ENCODE data around the gene PDE9A.

The PDE9A gene

DNA sequence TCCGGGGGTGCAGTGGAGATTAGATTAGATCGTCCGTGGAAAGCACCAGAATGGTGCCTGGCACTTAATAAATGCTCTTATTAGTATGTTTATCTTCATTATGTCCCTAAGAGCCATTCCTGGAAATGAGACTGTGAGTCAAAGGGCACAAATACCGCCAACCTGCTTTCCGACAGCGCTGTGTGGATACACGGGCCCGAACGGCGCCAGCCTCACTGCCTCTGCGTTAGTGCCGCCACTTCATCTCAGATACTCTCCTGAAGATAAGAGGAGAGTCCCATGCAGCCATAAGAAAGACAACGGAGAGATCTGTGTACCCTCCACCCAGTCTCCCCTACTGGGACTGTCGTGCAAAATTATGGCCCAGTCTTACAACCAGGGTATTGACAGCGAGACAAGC lies 22.0 kb downstream of the PDE9A start:
- no peak for DNase-seq (ENCODE audit: low read depth in 1 of 2, low spot score in 1 of 2)
- no peak overlapping the region for H3K4me3 ChIP-seq (replicated peaks; ENCODE audit: insufficient read depth, low read length)
- H3K27me3 ChIP-seq (ENCODE audit: insufficient read depth, poor library complexity, severe bottlenecking): peaks cover 21% of the 10 kb centered on the region
- H3K27ac ChIP-seq (replicated peaks): no peak overlapping the region
- TF ChIP-seq POLR2AphosphoS5 (IDR thresholded peaks at IDR 0.05; ENCODE audit: low read depth) (no peak), SPI1 (IDR thresholded peaks at IDR 0.05; ENCODE audit: borderline replicate concordance, low read depth) (no peak), GABPA (IDR thresholded peaks at IDR 0.05; ENCODE audit: low read depth) (no peak)
- TF ChIP-seq, protein P1, sequence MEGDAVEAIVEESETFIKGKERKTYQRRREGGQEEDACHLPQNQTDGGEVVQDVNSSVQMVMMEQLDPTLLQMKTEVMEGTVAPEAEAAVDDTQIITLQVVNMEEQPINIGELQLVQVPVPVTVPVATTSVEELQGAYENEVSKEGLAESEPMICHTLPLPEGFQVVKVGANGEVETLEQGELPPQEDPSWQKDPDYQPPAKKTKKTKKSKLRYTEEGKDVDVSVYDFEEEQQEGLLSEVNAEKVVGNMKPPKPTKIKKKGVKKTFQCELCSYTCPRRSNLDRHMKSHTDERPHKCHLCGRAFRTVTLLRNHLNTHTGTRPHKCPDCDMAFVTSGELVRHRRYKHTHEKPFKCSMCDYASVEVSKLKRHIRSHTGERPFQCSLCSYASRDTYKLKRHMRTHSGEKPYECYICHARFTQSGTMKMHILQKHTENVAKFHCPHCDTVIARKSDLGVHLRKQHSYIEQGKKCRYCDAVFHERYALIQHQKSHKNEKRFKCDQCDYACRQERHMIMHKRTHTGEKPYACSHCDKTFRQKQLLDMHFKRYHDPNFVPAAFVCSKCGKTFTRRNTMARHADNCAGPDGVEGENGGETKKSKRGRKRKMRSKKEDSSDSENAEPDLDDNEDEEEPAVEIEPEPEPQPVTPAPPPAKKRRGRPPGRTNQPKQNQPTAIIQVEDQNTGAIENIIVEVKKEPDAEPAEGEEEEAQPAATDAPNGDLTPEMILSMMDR (IDR thresholded peaks at IDR 0.05; ENCODE audit: insufficient read depth, low read length): no peak
- TF ChIP-seq, protein P2, sequence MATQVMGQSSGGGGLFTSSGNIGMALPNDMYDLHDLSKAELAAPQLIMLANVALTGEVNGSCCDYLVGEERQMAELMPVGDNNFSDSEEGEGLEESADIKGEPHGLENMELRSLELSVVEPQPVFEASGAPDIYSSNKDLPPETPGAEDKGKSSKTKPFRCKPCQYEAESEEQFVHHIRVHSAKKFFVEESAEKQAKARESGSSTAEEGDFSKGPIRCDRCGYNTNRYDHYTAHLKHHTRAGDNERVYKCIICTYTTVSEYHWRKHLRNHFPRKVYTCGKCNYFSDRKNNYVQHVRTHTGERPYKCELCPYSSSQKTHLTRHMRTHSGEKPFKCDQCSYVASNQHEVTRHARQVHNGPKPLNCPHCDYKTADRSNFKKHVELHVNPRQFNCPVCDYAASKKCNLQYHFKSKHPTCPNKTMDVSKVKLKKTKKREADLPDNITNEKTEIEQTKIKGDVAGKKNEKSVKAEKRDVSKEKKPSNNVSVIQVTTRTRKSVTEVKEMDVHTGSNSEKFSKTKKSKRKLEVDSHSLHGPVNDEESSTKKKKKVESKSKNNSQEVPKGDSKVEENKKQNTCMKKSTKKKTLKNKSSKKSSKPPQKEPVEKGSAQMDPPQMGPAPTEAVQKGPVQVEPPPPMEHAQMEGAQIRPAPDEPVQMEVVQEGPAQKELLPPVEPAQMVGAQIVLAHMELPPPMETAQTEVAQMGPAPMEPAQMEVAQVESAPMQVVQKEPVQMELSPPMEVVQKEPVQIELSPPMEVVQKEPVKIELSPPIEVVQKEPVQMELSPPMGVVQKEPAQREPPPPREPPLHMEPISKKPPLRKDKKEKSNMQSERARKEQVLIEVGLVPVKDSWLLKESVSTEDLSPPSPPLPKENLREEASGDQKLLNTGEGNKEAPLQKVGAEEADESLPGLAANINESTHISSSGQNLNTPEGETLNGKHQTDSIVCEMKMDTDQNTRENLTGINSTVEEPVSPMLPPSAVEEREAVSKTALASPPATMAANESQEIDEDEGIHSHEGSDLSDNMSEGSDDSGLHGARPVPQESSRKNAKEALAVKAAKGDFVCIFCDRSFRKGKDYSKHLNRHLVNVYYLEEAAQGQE (IDR thresholded peaks at IDR 0.05; ENCODE audit: insufficient replicate concordance, low read depth): no peak

DNA sequence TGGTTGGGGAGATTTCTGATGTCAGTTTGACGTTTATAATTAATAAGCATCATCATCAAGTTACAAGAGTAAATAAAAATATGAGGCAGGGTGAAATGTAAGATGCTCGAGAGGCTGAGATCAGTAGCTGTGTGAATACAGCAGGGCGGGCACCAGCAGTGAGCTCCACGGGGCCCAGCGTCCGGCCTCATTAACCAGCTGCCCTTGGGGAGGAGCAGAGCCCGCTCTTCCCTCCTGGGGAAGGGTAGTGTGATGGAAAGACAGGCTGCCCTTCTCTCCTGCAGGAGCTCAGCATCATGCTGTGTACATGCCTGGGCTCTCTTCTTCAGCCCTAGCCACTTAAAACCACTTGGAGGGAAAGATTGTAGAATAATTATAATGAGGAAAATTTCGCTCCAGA lies 23.4 kb downstream of the PDE9A start:
- Histone ChIP-seq H3K27me3 (ENCODE audit: insufficient read depth, poor library complexity, severe bottlenecking) (peaks cover 20% of the 10 kb centered on the region), H3K4me3 (replicated peaks; ENCODE audit: insufficient read depth, low read length) (no peak overlapping the region), H3K27ac (replicated peaks) (no peak overlapping the region)
- no peak for TF ChIP-seq SPI1 (IDR thresholded peaks at IDR 0.05; ENCODE audit: borderline replicate concordance, low read depth)
- no peak for TF ChIP-seq POLR2AphosphoS5 (IDR thresholded peaks at IDR 0.05; ENCODE audit: low read depth)
- TF ChIP-seq GABPA (IDR thresholded peaks at IDR 0.05; ENCODE audit: low read depth): no peak
- TF ChIP-seq, protein P1 (IDR thresholded peaks at IDR 0.05; ENCODE audit: insufficient read depth, low read length): no peak
- TF ChIP-seq, protein P2 (IDR thresholded peaks at IDR 0.05; ENCODE audit: insufficient replicate concordance, low read depth): no peak
- no peak for DNase-seq (ENCODE audit: low read depth in 1 of 2, low spot score in 1 of 2)

DNA sequence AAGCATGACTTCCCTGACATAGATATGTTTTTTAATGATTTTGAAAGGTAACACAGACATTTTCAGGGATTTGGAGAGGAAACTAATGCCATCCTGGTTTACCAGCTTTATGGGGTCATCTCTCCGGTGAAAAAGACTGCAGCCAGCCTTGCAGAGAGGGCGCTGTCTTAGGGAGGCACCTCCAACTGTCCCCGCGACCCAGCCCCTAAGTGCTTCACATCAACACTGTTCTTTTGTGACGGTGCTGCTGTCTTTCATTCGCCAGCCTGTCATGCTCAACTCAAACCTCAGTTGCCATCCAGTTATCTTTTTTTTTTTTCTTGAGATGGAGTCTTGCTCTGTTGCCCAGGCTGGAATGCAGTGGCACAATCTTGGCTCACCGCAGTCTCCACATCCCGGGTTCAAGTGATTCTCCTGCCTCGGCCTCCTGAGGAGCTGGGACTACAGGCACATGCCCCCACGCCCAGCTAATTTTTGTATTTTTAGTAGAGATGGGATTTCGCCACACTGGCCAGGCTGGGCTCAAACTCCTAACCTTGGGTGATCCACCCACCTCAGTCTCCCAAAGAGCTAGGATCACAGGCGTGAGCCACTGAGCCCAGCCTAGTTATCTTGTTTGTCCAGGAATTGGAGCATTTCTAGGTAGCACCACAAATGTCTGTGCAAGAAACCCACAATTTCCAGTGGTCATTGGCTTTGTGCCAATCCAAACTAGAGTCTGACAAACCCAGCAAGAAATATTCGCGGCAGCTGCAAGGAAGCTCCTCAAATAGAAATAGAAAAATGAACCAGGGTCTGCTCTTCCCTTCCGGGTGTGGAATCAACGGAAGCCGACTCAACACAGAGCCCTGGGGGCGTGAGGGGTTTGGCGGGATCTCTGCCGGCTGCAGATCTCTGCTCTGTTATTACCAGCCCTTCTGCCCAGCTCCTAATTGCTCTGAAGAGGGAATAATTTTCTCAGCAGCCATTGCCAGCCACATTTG lies 24.2 kb downstream of the PDE9A start:
- DNase-seq (ENCODE audit: low read depth in 1 of 2, low spot score in 1 of 2): peak in 1 of 2 experiments; percentile 25
- Histone ChIP-seq H3K4me3 (replicated peaks; ENCODE audit: insufficient read depth, low read length) (no peak overlapping the region), H3K27ac (replicated peaks) (no peak overlapping the region), H3K27me3 (ENCODE audit: insufficient read depth, poor library complexity, severe bottlenecking) (peaks cover 18% of the 10 kb centered on the region)
- no peak for TF ChIP-seq POLR2AphosphoS5 (IDR thresholded peaks at IDR 0.05; ENCODE audit: low read depth)
- no peak for TF ChIP-seq SPI1 (IDR thresholded peaks at IDR 0.05; ENCODE audit: borderline replicate concordance, low read depth)
- TF ChIP-seq GABPA (IDR thresholded peaks at IDR 0.05; ENCODE audit: low read depth): no peak
- TF ChIP-seq, protein P2 (IDR thresholded peaks at IDR 0.05; ENCODE audit: insufficient replicate concordance, low read depth): no peak
- TF ChIP-seq, protein P1 (IDR thresholded peaks at IDR 0.05; ENCODE audit: insufficient read depth, low read length): no peak
